ENCODE results near the gene PBX4.

PBX4 gene

GRCh38 chr19:19535311-19536191 is 82.9 kb downstream of the PBX4 start:
- no peak overlapping the region for H3K4me3 ChIP-seq (replicated peaks; ENCODE audit: insufficient read depth, low read length)
- no peaks in the 10 kb centered on the region for H3K27me3 ChIP-seq (ENCODE audit: insufficient read depth, poor library complexity, severe bottlenecking)
- H3K27ac ChIP-seq (replicated peaks): no peak overlapping the region
- DNase-seq (ENCODE audit: low read depth in 1 of 2, low spot score in 1 of 2): no peak
- no peak for TF ChIP-seq CTCF (IDR thresholded peaks at IDR 0.05; ENCODE audit: insufficient read depth, low read length)
- no peak for TF ChIP-seq POLR2AphosphoS5 (IDR thresholded peaks at IDR 0.05; ENCODE audit: low read depth)
- no peak for TF ChIP-seq GABPA (IDR thresholded peaks at IDR 0.05; ENCODE audit: low read depth)
- no peak for TF ChIP-seq REST (IDR thresholded peaks at IDR 0.05; ENCODE audit: insufficient replicate concordance, low read depth)
- TF ChIP-seq SPI1 (IDR thresholded peaks at IDR 0.05; ENCODE audit: borderline replicate concordance, low read depth): no peak

- TF ChIP-seq CTCF (IDR thresholded peaks at IDR 0.05; ENCODE audit: insufficient read depth, low read length): no peak
- no peak for TF ChIP-seq SPI1 (IDR thresholded peaks at IDR 0.05; ENCODE audit: borderline replicate concordance, low read depth)
- no peak for TF ChIP-seq POLR2AphosphoS5 (IDR thresholded peaks at IDR 0.05; ENCODE audit: low read depth)
- TF ChIP-seq GABPA (IDR thresholded peaks at IDR 0.05; ENCODE audit: low read depth): no peak
- no peak for TF ChIP-seq REST (IDR thresholded peaks at IDR 0.05; ENCODE audit: insufficient replicate concordance, low read depth)
- Histone ChIP-seq H3K4me3 (replicated peaks; ENCODE audit: insufficient read depth, low read length) (no peak overlapping the region), H3K27me3 (ENCODE audit: insufficient read depth, poor library complexity, severe bottlenecking) (no peaks in the 10 kb centered on the region)
Measured at GRCh38 chr19:19534556-19535265, 83.8 kb downstream of the PBX4 start.

GRCh38 chr19:19533841-19534240 is 84.6 kb downstream of the PBX4 start:
- H3K27ac ChIP-seq (replicated peaks): no peak overlapping the region

More at GRCh38 chr19:19534556-19535265, 83.8 kb downstream of the PBX4 start:
- no peak for DNase-seq (ENCODE audit: low read depth in 1 of 2, low spot score in 1 of 2)
- no peak overlapping the region for H3K27ac ChIP-seq (replicated peaks)

More at GRCh38 chr19:19533841-19534240, 84.6 kb downstream of the PBX4 start:
- TF ChIP-seq GABPA (IDR thresholded peaks at IDR 0.05; ENCODE audit: low read depth): no peak
- no peak for TF ChIP-seq CTCF (IDR thresholded peaks at IDR 0.05; ENCODE audit: insufficient read depth, low read length)
- no peak for TF ChIP-seq REST (IDR thresholded peaks at IDR 0.05; ENCODE audit: insufficient replicate concordance, low read depth)
- TF ChIP-seq SPI1 (IDR thresholded peaks at IDR 0.05; ENCODE audit: borderline replicate concordance, low read depth): no peak
- no peak for TF ChIP-seq POLR2AphosphoS5 (IDR thresholded peaks at IDR 0.05; ENCODE audit: low read depth)
- H3K27me3 ChIP-seq (ENCODE audit: insufficient read depth, poor library complexity, severe bottlenecking): no peaks in the 10 kb centered on the region
- no peak overlapping the region for H3K4me3 ChIP-seq (replicated peaks; ENCODE audit: insufficient read depth, low read length)
- DNase-seq (ENCODE audit: low read depth in 1 of 2, low spot score in 1 of 2): no peak
